Loucy (cell line): Measurements from ENCODE around the gene PDE4C.

ENCODE experiments used
- H2AFZ ChIP-seq: fragments of 200-600 bp; sonication (generic); 2 replicates; pipeline ENCODE4 v1.6.0; 2016; ENCODE audit warnings: antibody characterized with exemption, mild to moderate bottlenecking, low read length, moderate library complexity
- H3F3A ChIP-seq: fragments of 200-600 bp; 2 replicates; pipeline ENCODE4 v1.6.0; 2016; ENCODE audit warnings: antibody characterized with exemption, low read depth, mild to moderate bottlenecking
- H3K27me3 ChIP-seq: fragments of 200-600 bp; sonication (generic); 2 replicates; pipeline ENCODE4 v1.6.1; 2014; ENCODE audit warnings: low read length, mild to moderate bottlenecking; ENCODE audit not compliant: insufficient read depth, poor library complexity, severe bottlenecking
- H3K36me3 ChIP-seq: fragments of 200-600 bp; sonication (generic); 2 replicates; pipeline ENCODE4 v1.6.1; 2016; ENCODE audit warnings: low read length; ENCODE audit not compliant: insufficient read depth
- H3K4me1 ChIP-seq: fragments of 200-600 bp; sonication (generic); 2 replicates; pipeline ENCODE4 v1.5.1; 2014; ENCODE audit warnings: low read length, mild to moderate bottlenecking; ENCODE audit not compliant: insufficient read depth, poor library complexity, severe bottlenecking
- H3K4me2 ChIP-seq: fragments of 200-600 bp; sonication (generic); 2 replicates; pipeline ENCODE4 v1.6.0; 2014; ENCODE audit warnings: antibody characterized with exemption, low read length, low read depth, mild to moderate bottlenecking; ENCODE audit not compliant: poor library complexity, severe bottlenecking
- H3K4me3 ChIP-seq: fragments of 200-600 bp; sonication (generic); 2 replicates; pipeline ENCODE4 v1.5.1; 2014; ENCODE audit warnings: low read length, mild to moderate bottlenecking, mixed read lengths; ENCODE audit not compliant: poor library complexity, severe bottlenecking
- H3K79me2 ChIP-seq: fragments of 200-600 bp; sonication (generic); 2 replicates; pipeline ENCODE4 v1.6.1; 2014; ENCODE audit warnings: low read length; ENCODE audit not compliant: insufficient read depth
- H3K9ac ChIP-seq: fragments of 200-600 bp; sonication (generic); 2 replicates; pipeline ENCODE4 v1.6.0; 2014; ENCODE audit warnings: mild to moderate bottlenecking, low read depth, low read length, moderate library complexity; ENCODE audit not compliant: poor library complexity, severe bottlenecking
- H3K9me2 ChIP-seq: fragments of 200-600 bp; sonication (generic); replicated peaks from 2 replicates; pipeline ENCODE4 v1.6.1; 2016; ENCODE audit warnings: low read depth, low read length, mixed read lengths
- H3K9me3 ChIP-seq: fragments of 200-600 bp; sonication (generic); 2 replicates; pipeline ENCODE4 v1.6.1; 2014; ENCODE audit warnings: mild to moderate bottlenecking, antibody characterized with exemption, low read length, low read depth; ENCODE audit not compliant: insufficient read depth
- H4K20me1 ChIP-seq: fragments of 200-600 bp; sonication (generic); 2 replicates; pipeline ENCODE4 v1.6.0; 2014; ENCODE audit warnings: antibody characterized with exemption, low read length, mild to moderate bottlenecking; ENCODE audit not compliant: insufficient read depth, poor library complexity, severe bottlenecking
- CTCF ChIP-seq: fragments of 200-600 bp; sonication (generic); conservative IDR thresholded peaks from 2 replicates; pipeline ENCODE4 v1.5.1; 2014; ENCODE audit warnings: mild to moderate bottlenecking, antibody characterized with exemption, low read length
- EZH2phosphoT487 ChIP-seq: fragments of 200-600 bp; IDR thresholded peaks from 2 replicates; pipeline ENCODE4 v1.6.1; 2018; ENCODE audit warnings: antibody characterized with exemption, mild to moderate bottlenecking, moderate library complexity, borderline replicate concordance

The PDE4C gene

GRCh38 chr19:18226956-18227780, 930 bp upstream of the PDE4C start:
- Histone ChIP-seq H3K9me3 (no peaks in the 10 kb centered on the region), H3K27me3 (no peaks in the 10 kb centered on the region), H3F3A (no peaks in the 10 kb centered on the region), H3K9me2 (no peaks in the 10 kb centered on the region), H3K4me3 (no peak overlapping the region), H2AFZ (no peak overlapping the region), H3K79me2 (no peaks in the 10 kb centered on the region), H3K4me2 (no peak overlapping the region), H4K20me1 (no peaks in the 10 kb centered on the region), H3K9ac (no peak overlapping the region), H3K36me3 (no peaks in the 10 kb centered on the region), H3K4me1 (peaks cover 7% of the 10 kb centered on the region)
- no peak for TF ChIP-seq CTCF
- no peak for TF ChIP-seq EZH2phosphoT487

GRCh38 chr19:18225355-18225701, 910 bp downstream of the PDE4C start:
- Histone ChIP-seq H3K4me2 (no peak overlapping the region), H4K20me1 (no peaks in the 10 kb centered on the region), H3K9me3 (no peaks in the 10 kb centered on the region), H2AFZ (no peak overlapping the region), H3K4me1 (no peaks in the 10 kb centered on the region), H3K27me3 (no peaks in the 10 kb centered on the region), H3K4me3 (no peak overlapping the region), H3F3A (no peaks in the 10 kb centered on the region), H3K9ac (no peak overlapping the region), H3K79me2 (no peaks in the 10 kb centered on the region), H3K36me3 (no peaks in the 10 kb centered on the region), H3K9me2 (no peaks in the 10 kb centered on the region)
- no peak for TF ChIP-seq CTCF
- TF ChIP-seq EZH2phosphoT487, result no peak

- Histone ChIP-seq H4K20me1 (no peaks in the 10 kb centered on the region), H3K9me3 (no peaks in the 10 kb centered on the region), H3K27me3 (no peaks in the 10 kb centered on the region), H3K4me2 (no peak overlapping the region), H2AFZ (no peak overlapping the region), H3F3A (no peaks in the 10 kb centered on the region), H3K36me3 (no peaks in the 10 kb centered on the region), H3K9ac (no peak overlapping the region), H3K4me3 (no peak overlapping the region), H3K9me2 (no peaks in the 10 kb centered on the region), H3K4me1 (no peaks in the 10 kb centered on the region), H3K79me2 (no peaks in the 10 kb centered on the region)
- TF ChIP-seq EZH2phosphoT487 (no peak), CTCF (no peak)
Observed at GRCh38 chr19:18224525-18225354, 1.5 kb downstream of the PDE4C start.
